Kidney (tissue), 14 donors: ENCODE results near the gene ATAD3C. TPM values are rescaled to one million over a fixed set of nuclear protein-coding genes. Genes with fewer than 3 reads are reported as not detected.

Experiments used
- DNase-seq, 5 donors: peaks; one replicate each; pipeline ENCODE4 v3.0.0-alpha.2; 2013 to 2020
- FAIRE-seq: peaks from 2 replicates; lab custom pipeline; 2012; peaks lifted over from hg19 to GRCh38; lab: Jason Lieb, UNC
- H3K27ac ChIP-seq, 2 donors: one replicate each; pipeline ENCODE4 v1.7.0; 2013; ENCODE audit warnings: low read depth in 2 of 2, low read length in 2 of 2, inconsistent platforms in 1 of 2
- H3K27me3 ChIP-seq: one replicate; pipeline ENCODE4 v1.7.1; 2013; ENCODE audit warnings: low read length, inconsistent platforms; ENCODE audit not compliant: control insufficient read depth, insufficient read depth
- H3K36me3 ChIP-seq, 3 donors: one replicate each; pipeline versions ENCODE4 v1.7.0 to v1.7.1; 2013; ENCODE audit warnings: low read length in 3 of 3, control low read depth in 1 of 3, inconsistent platforms in 1 of 3; ENCODE audit not compliant: insufficient read depth in 3 of 3, control insufficient read depth in 2 of 3
- H3K4me1 ChIP-seq, 3 donors: one replicate each; pipeline versions ENCODE4 v1.7.0 to v1.7.1; 2013; ENCODE audit warnings: low read length in 3 of 3, inconsistent platforms in 1 of 3, low read depth in 1 of 3; ENCODE audit not compliant: control insufficient read depth in 2 of 3, insufficient read depth in 2 of 3
- H3K4me3 ChIP-seq, 3 donors: one replicate each; pipeline versions ENCODE4 v1.7.0 to v1.8.1; 2013; ENCODE audit warnings: low read length in 3 of 3, control low read depth in 1 of 3, inconsistent platforms in 1 of 3
- H3K9ac ChIP-seq, 3 donors: one replicate each; pipeline versions ENCODE4 v1.7.0 to v1.7.1; 2013; ENCODE audit warnings: low read length in 3 of 3, control low read depth in 1 of 3, inconsistent platforms in 1 of 3
- H3K9me3 ChIP-seq, 3 donors: one replicate each; pipeline versions ENCODE4 v1.7.0 to v1.7.1; 2013; ENCODE audit warnings: low read length in 3 of 3, control low read depth in 1 of 3, inconsistent platforms in 1 of 3; ENCODE audit not compliant: control insufficient read depth in 2 of 3, insufficient read depth in 1 of 3
- CTCF ChIP-seq: IDR thresholded peaks from 3 replicates; pipeline ENCODE4 v1.5.1; 2012; ENCODE audit warnings: mild to moderate bottlenecking, moderate library complexity, borderline replicate concordance; ENCODE audit not compliant: insufficient read depth; ENCODE audit errors: extremely low read depth
- intact Hi-C: fragments of 100-400 bp; cut with DNase I; formaldehyde crosslinking; loops from one replicate; pipeline ENCODE4 v1.11.1; 2022
- polyA plus RNA-seq: library from polyadenylated mRNA; stranded (reverse); fragments of 350-450 nt; fragmentation: Illumina TruSeq; extraction: RNeasy Lipid Tissue Mini Kit (QIAGEN cat#74804); gene quantifications from one replicate; pipeline ENCODE4 v1.2.3, GENCODE V29; 2014; ENCODE audit warnings: low read depth, low replicate concordance; ENCODE audit not compliant: insufficient read depth
- total RNA-seq: library from RNA; stranded (reverse); fragmentation: NEBNext Ultra II Directional; extraction: Animal tissue kit (Norgen Biotek cat#: 25700); gene quantifications from one replicate; pipeline ENCODE4 v1.2.1, GENCODE V29; 2021
- donor health status: control.
- donor health status: control.
- donor health status: control.
- donor health status: control.
- donor health status: control.
- donor health status: DM: yes; HTN: yes; CAD: no.
- donor health status: Normal renal cell carcinoma (clear cell type).

The ATAD3C gene
- total and polyA plus RNA-seq, 2 donors from 2014 or later = 10.0 to 14.3 TPM

GRCh38 chr1:1422465-1423244, 26.8 kb upstream of the ATAD3C start:
- Histone ChIP-seq H3K9ac (no peak overlapping the region), H3K27me3 (no peaks in the 10 kb centered on the region), H3K4me1 (peaks cover 0 to 6% (median 0%) of the 10 kb centered on the region in 3 donors), H3K9me3 (no peaks in the 10 kb centered on the region), H3K4me3 (no peak overlapping the region), H3K36me3 (no peaks in the 10 kb centered on the region), H3K27ac (no peak overlapping the region)
- DNase-seq = peak in 1 of 5 donors; percentile 57
- no peak for FAIRE-seq
- intact Hi-C loops = no loop called here
- no peak for TF ChIP-seq CTCF

GRCh38 chr1:1423245-1423597, 26.3 kb upstream of the ATAD3C start:
- no peaks in the 10 kb centered on the region for H3K9me3 ChIP-seq
- H3K9ac ChIP-seq = no peak overlapping the region
- H3K27ac ChIP-seq = no peak overlapping the region
- no peaks in the 10 kb centered on the region for H3K36me3 ChIP-seq
- no peak overlapping the region for H3K4me3 ChIP-seq
- no peaks in the 10 kb centered on the region for H3K27me3 ChIP-seq
- TF ChIP-seq CTCF = no peak
- no peak for FAIRE-seq
- no peak for DNase-seq
- peaks cover 0 to 6% (median 0%) of the 10 kb centered on the region in 3 donors for H3K4me1 ChIP-seq
- intact Hi-C loops = no loop called here

- TF ChIP-seq CTCF = no peak
- no peaks in the 10 kb centered on the region for H3K9me3 ChIP-seq
- intact Hi-C loops = no loop called here
- no peaks in the 10 kb centered on the region for H3K36me3 ChIP-seq
- H3K27ac ChIP-seq = no peak overlapping the region
- FAIRE-seq = no peak
- H3K4me1 ChIP-seq = peaks cover 0 to 5% (median 0%) of the 10 kb centered on the region in 3 donors
- no peak overlapping the region for H3K9ac ChIP-seq
- DNase-seq = peak in 1 of 5 donors; percentile 57
- no peak overlapping the region for H3K4me3 ChIP-seq
- H3K27me3 ChIP-seq = no peaks in the 10 kb centered on the region
Measured at GRCh38 chr1:1424707-1425106, 24.8 kb upstream of the ATAD3C start.
